Measurements from ENCODE around the gene PRKCZ.

PRKCZ gene

GRCh38 chr1:2233468-2233867 lies 183.3 kb downstream of the PRKCZ start:
- no peaks in the 10 kb centered on the region for H3K36me3 ChIP-seq (ENCODE audit: control insufficient read depth, insufficient read depth, low read length)
- H3K4me3 ChIP-seq (ENCODE audit: low read length) = no peak overlapping the region
- peaks cover 87% of the 10 kb centered on the region for H3K4me1 ChIP-seq (ENCODE audit: control insufficient read depth, insufficient read depth, low read length)
- H3K9me3 ChIP-seq (ENCODE audit: control insufficient read depth, low read length) = no peaks in the 10 kb centered on the region
- H3K9ac ChIP-seq (ENCODE audit: low read length) = peak overlapping the region; percentile 47
- no peaks in the 10 kb centered on the region for H3K27me3 ChIP-seq (ENCODE audit: control insufficient read depth, insufficient read depth, low read length)

GRCh38 chr1:2233997-2234761 lies 184.0 kb downstream of the PRKCZ start:
- Histone ChIP-seq H3K36me3 (ENCODE audit: control insufficient read depth, insufficient read depth, low read length) (no peaks in the 10 kb centered on the region), H3K4me1 (ENCODE audit: control insufficient read depth, insufficient read depth, low read length) (peaks cover 94% of the 10 kb centered on the region), H3K4me3 (ENCODE audit: low read length) (no peak overlapping the region), H3K9ac (ENCODE audit: low read length) (peak overlapping the region; percentile 47), H3K9me3 (ENCODE audit: control insufficient read depth, low read length) (no peaks in the 10 kb centered on the region), H3K27me3 (ENCODE audit: control insufficient read depth, insufficient read depth, low read length) (no peaks in the 10 kb centered on the region)

GRCh38 chr1:2234762-2235113 lies 184.5 kb downstream of the PRKCZ start:
- Histone ChIP-seq H3K36me3 (ENCODE audit: control insufficient read depth, insufficient read depth, low read length) (no peaks in the 10 kb centered on the region), H3K4me1 (ENCODE audit: control insufficient read depth, insufficient read depth, low read length) (peaks cover 94% of the 10 kb centered on the region), H3K4me3 (ENCODE audit: low read length) (no peak overlapping the region), H3K9ac (ENCODE audit: low read length) (peak overlapping the region; percentile 47), H3K27me3 (ENCODE audit: control insufficient read depth, insufficient read depth, low read length) (no peaks in the 10 kb centered on the region), H3K9me3 (ENCODE audit: control insufficient read depth, low read length) (no peaks in the 10 kb centered on the region)
